ENCODE data around the gene FTCDNL1.

Gene FTCDNL1

DNA sequence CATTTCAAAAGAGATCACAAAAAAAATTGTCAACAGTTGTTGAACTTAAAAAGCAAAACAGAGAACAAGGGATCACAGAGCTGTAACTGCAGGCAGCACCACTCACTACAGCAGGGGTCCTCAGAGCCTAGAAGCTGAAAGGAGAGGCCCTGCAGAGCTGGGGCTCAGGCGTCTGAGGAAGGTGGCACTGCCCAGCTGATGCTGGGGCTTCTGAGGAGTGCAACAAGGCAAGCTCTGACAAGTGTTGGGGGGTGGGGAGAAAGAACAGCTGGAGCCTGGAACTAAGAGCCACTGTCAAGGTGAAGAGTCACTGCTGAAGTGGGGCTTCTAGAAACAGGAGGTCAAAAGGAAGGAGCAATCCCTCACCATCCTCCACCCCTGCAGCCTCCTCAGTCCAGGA, 46.2 kb downstream of the FTCDNL1 start:
- TF ChIP-seq CTCF (IDR thresholded peaks at IDR 0.05; ENCODE audit: extremely low read depth, insufficient read depth, missing control alignments) = no peak
- DNase-seq (ENCODE audit: low spot score) = no peak
- in situ Hi-C loops (cut with MboI; ENCODE audit: low pct_unique_long_range_greater_than_20kb, low sequenced_read_pairs, unreplicated experiment) = no loop called here

- in situ Hi-C loops (cut with MboI; ENCODE audit: low pct_unique_long_range_greater_than_20kb, low sequenced_read_pairs, unreplicated experiment) = no loop called here
- DNase-seq (ENCODE audit: low spot score) = no peak
- TF ChIP-seq CTCF (IDR thresholded peaks at IDR 0.05; ENCODE audit: extremely low read depth, insufficient read depth, missing control alignments) = no peak
Measured at GRCh38 chr2:199798831-199799580, 52.0 kb downstream of the FTCDNL1 start.

DNA sequence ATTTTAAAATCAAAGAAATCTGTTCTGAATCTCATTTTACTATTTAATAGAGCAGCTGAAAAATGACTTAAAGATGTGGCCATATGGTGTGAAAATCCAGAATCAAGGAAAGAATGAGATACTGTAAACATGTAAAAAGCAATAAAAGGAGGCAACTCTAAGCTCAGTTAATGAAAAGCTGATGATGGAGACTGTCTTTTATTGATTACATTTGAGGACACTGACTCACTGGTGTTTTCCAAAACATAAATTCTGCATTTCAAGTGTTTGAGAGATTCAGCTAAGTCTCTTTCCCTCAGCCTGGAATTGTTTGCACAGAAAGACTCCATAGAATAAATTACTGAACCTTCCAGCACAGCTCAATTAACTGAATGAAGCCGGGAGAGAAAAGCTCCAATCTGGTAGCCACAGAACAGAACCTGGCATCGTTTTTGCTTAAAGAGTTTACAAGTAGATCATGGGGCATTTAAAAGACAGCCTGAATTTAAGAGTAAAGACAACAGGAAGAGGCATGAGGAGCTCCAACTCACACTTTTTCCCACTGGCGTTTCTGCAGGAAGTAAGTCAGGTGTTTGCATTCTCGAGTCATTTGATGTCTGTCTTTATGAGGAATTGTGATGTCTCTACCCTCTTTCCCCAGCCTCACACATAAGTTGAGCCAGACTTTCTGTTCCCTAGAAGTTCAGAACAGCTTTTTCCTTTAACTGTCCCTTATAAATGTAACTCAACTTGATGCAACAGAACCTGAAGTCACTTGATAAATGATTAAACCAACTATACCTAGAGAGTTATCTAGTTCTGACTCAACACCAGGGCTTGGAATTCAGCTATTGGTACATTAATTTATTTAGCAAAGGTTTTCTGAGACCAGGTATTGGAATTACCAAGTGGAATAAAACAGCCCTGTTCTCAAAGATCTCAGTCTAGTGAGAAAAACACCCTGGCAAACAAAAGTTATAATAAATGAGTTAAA, 53.3 kb downstream of the FTCDNL1 start:
- TF ChIP-seq CTCF (IDR thresholded peaks at IDR 0.05; ENCODE audit: extremely low read depth, insufficient read depth, missing control alignments) = no peak
- DNase-seq (ENCODE audit: low spot score) = no peak
- in situ Hi-C loops (cut with MboI; ENCODE audit: low pct_unique_long_range_greater_than_20kb, low sequenced_read_pairs, unreplicated experiment) = no loop called here

GRCh38 chr2:199792381-199792780, 58.6 kb downstream of the FTCDNL1 start:
- in situ Hi-C loops (cut with MboI; ENCODE audit: low pct_unique_long_range_greater_than_20kb, low sequenced_read_pairs, unreplicated experiment) = no loop called here
- TF ChIP-seq CTCF (IDR thresholded peaks at IDR 0.05; ENCODE audit: extremely low read depth, insufficient read depth, missing control alignments) = no peak
- DNase-seq (ENCODE audit: low spot score) = no peak

GRCh38 chr2:199791326-199791725, 59.7 kb downstream of the FTCDNL1 start:
- in situ Hi-C loops (cut with MboI; ENCODE audit: low pct_unique_long_range_greater_than_20kb, low sequenced_read_pairs, unreplicated experiment) = no loop called here
- no peak for DNase-seq (ENCODE audit: low spot score)
- TF ChIP-seq CTCF (IDR thresholded peaks at IDR 0.05; ENCODE audit: extremely low read depth, insufficient read depth, missing control alignments) = no peak

GRCh38 chr2:199784512-199784911, 66.5 kb downstream of the FTCDNL1 start:
- no peak for TF ChIP-seq CTCF (IDR thresholded peaks at IDR 0.05; ENCODE audit: extremely low read depth, insufficient read depth, missing control alignments)
- in situ Hi-C loops (cut with MboI; ENCODE audit: low pct_unique_long_range_greater_than_20kb, low sequenced_read_pairs, unreplicated experiment) = no loop called here
- no peak for DNase-seq (ENCODE audit: low spot score)

Data from GM13977 (cell line).